Subcutaneous abdominal adipose tissue (tissue), 5 donors: Measurements from ENCODE around the gene TRAPPC11.
"Not testable (repeated sequence)": the region's sequence is repeated elsewhere in the genome, so short reads cannot be mapped to it uniquely, and the experiment has no call there.

ENCODE experiments used
- H3K27ac ChIP-seq: one replicate; pipeline ENCODE4 v1.7.0; 2013; ENCODE audit warnings: low read depth, mild to moderate bottlenecking, inconsistent platforms, low read length, moderate library complexity
- H3K27me3 ChIP-seq, 5 donors: one replicate each; pipeline ENCODE4 v1.7.0; 2013; ENCODE audit warnings: low read length in 5 of 5, inconsistent platforms in 1 of 5; ENCODE audit not compliant: control insufficient read depth in 5 of 5, insufficient read depth in 4 of 5
- H3K36me3 ChIP-seq, 5 donors: one replicate each; pipeline ENCODE4 v1.7.0; 2013; ENCODE audit warnings: low read length in 5 of 5; ENCODE audit not compliant: control insufficient read depth in 5 of 5, insufficient read depth in 5 of 5
- H3K4me1 ChIP-seq, 5 donors: one replicate each; pipeline ENCODE4 v1.7.0; 2013; ENCODE audit warnings: low read length in 5 of 5, mild to moderate bottlenecking in 3 of 5, moderate library complexity in 1 of 5; ENCODE audit not compliant: control insufficient read depth in 5 of 5, insufficient read depth in 5 of 5
- H3K4me3 ChIP-seq, 5 donors: one replicate each; pipeline ENCODE4 v1.7.0; 2013; ENCODE audit warnings: low read length in 5 of 5, low read depth in 1 of 5
- H3K9ac ChIP-seq, 5 donors: one replicate each; pipeline ENCODE4 v1.7.0; 2013; ENCODE audit warnings: low read length in 5 of 5, mild to moderate bottlenecking in 4 of 5, moderate library complexity in 3 of 5
- H3K9me3 ChIP-seq, 5 donors: one replicate each; pipeline ENCODE4 v1.7.0; 2013; ENCODE audit warnings: low read length in 5 of 5; ENCODE audit not compliant: control insufficient read depth in 5 of 5
- donor health status: healthy.
- donor health status: healthy.
- donor health status: healthy.
- donor health status: healthy.
- donor health status: healthy.

The TRAPPC11 gene

DNA sequence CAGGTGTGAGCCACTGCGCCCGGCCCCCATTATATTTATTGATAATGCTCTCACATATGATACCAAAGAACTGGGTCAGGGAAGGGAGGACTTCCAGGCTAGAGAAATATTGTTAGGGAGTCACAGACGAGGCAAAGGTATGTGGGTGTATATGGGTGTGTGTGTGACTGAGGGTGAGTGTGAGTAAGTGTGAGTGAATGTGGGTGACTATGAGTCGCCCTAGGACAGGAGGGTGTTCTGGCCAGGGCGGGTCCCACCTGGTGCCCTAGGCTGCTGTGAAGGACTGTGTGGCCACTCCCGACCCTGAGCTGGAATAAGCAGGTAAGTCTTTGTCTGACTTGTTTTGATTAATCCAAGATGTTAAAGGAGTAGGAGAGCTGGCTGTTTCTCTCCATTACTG is 34.5 kb upstream of the TRAPPC11 start:
- H3K4me3 ChIP-seq = no peak overlapping the region
- H3K9me3 ChIP-seq = no peaks in the 10 kb centered on the region
- H3K27me3 ChIP-seq = no peaks in the 10 kb centered on the region
- no peak overlapping the region for H3K27ac ChIP-seq
- no peak overlapping the region for H3K9ac ChIP-seq
- H3K4me1 ChIP-seq = peaks cover 0 to 11% (median 0%) of the 10 kb centered on the region in 5 donors
- H3K36me3 ChIP-seq = no peaks in the 10 kb centered on the region

DNA sequence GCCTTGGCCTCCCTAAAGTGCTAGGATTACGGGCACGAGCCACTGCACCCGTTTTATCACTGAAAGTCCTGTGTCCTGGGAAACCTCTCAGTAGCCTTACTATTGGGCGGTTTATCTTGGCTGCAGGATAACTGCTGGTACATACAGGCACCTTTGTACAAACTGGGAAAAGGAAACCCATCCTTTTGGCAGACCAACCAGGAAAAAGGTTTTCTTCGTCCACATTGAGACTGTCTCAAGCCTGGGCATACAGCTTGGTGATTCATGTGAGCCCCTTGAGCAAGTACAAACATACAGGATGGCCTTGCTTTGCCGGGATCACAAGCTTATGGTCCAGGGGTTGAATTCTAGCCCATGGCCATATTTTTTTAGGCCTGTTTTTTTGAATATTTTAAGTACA is 32.9 kb upstream of the TRAPPC11 start:
- peaks cover 0 to 6% (median 0%) of the 10 kb centered on the region in 5 donors for H3K4me1 ChIP-seq
- no peak overlapping the region for H3K9ac ChIP-seq
- H3K9me3 ChIP-seq = no peaks in the 10 kb centered on the region
- no peaks in the 10 kb centered on the region for H3K36me3 ChIP-seq
- H3K4me3 ChIP-seq = no peak overlapping the region
- H3K27me3 ChIP-seq = no peaks in the 10 kb centered on the region
- no peak overlapping the region for H3K27ac ChIP-seq

- not testable (repeated sequence) for H3K9ac ChIP-seq, H3K9me3 ChIP-seq, H3K27me3 ChIP-seq, H3K27ac ChIP-seq, H3K4me3 ChIP-seq, H3K36me3 ChIP-seq, H3K4me1 ChIP-seq
These were observed 31.8 kb upstream of the TRAPPC11 start for GRCh38 chr4:183627286-183627685.

DNA sequence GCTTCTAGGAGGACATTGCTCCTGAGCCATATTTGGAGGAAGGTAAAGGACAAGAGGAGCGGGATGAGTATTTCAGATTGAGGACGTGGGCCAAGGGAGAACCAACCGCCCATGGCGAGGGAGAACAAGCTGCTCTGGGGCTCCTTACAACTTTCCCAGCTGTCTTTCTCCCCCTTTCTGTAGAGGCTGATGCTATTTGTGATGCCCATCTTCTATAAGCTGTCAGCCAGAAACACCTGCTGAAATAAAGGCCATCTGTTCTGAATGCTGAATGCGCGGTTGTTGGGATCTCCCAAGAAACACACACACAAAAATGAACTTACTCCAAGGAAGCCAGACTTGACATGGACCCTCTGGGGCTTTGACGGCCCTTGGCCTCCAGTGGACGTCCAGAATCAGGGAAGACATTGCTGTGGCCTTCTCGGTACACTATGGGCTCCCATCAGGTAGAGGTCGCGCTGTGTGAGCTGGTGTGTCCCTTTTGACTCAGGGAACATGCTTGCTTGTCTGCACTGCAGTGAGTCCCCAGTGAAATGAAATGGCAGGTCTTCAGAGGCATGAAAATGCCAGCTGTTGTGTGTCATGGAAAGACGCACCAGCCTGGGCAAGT is 31.0 kb upstream of the TRAPPC11 start:
- H3K9ac ChIP-seq = no peak overlapping the region
- no peaks in the 10 kb centered on the region for H3K36me3 ChIP-seq
- no peak overlapping the region for H3K4me3 ChIP-seq
- H3K9me3 ChIP-seq = no peaks in the 10 kb centered on the region
- no peaks in the 10 kb centered on the region for H3K27me3 ChIP-seq
- peaks cover 0 to 4% (median 0%) of the 10 kb centered on the region in 5 donors for H3K4me1 ChIP-seq
- H3K27ac ChIP-seq = no peak overlapping the region

DNA sequence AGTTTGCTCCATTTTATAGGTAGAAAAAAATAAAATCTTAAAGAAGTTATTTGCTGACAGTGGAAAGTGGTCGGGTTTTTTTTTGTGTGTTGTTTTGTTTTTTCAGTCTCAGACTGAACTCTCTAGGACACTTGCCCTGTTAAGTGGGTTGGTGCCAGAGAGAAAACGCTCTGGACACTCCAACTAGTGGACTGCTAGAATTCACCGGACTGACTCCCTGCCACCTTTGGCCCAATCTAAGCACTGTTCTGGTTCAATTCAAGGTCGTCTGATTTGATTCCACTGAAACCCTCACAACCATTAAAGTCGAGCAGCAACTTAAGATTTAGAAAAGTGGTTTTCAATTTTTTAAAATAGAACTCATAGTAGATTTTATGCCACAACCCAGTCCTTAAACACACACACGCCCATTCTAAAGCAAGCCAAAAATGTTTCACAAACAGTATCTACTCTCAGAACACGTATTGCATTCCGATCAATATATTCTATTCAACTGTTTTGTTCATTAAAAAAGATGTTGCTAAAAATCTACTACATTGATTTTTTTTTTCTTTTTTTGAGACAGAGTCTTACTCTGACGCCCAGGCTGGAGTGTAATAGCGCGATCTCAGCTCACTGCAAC is 27.4 kb upstream of the TRAPPC11 start:
- Histone ChIP-seq H3K4me1 (peaks cover 0 to 4% (median 0%) of the 10 kb centered on the region in 5 donors), H3K27me3 (no peaks in the 10 kb centered on the region), H3K4me3 (no peak overlapping the region), H3K27ac (no peak overlapping the region), H3K9ac (no peak overlapping the region), H3K9me3 (no peaks in the 10 kb centered on the region), H3K36me3 (no peaks in the 10 kb centered on the region)

DNA sequence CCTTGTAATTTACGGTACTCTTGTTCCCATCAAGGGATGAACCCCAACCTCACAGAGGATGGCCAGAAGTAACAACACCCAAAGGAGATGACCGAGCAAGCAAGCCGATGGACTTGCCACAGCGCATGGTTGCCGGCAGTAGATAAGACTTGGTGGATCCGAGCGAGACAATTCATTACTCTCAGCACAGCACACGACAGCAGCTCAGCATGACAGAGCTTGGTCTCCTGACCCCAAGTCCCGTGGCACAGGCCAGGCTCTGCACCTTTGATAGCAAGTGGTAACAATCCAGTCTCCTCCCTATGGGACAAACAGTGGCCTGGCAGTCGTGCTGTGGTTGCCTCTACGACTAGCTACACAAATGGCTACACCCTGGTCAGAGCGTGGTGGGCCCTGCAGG is 26.4 kb upstream of the TRAPPC11 start:
- Histone ChIP-seq H3K27ac (no peak overlapping the region), H3K27me3 (no peaks in the 10 kb centered on the region), H3K9me3 (no peaks in the 10 kb centered on the region), H3K36me3 (no peaks in the 10 kb centered on the region), H3K9ac (no peak overlapping the region), H3K4me1 (peaks cover 0 to 4% (median 0%) of the 10 kb centered on the region in 5 donors), H3K4me3 (no peak overlapping the region)

- H3K9ac ChIP-seq = no peak overlapping the region
These were observed 25.4 kb upstream of the TRAPPC11 start for GRCh38 chr4:183633476-183634400.

GRCh38 chr4:183635321-183635720 is 23.8 kb upstream of the TRAPPC11 start:
- Histone ChIP-seq H3K4me1 (peaks cover 0 to 4% (median 0%) of the 10 kb centered on the region in 5 donors), H3K27me3 (no peaks in the 10 kb centered on the region), H3K27ac (no peak overlapping the region), H3K9me3 (no peaks in the 10 kb centered on the region), H3K4me3 (no peak overlapping the region), H3K9ac (peak overlapping the region in 1 of 5 donors; percentile 43), H3K36me3 (peaks cover 0 to 4% (median 0%) of the 10 kb centered on the region in 5 donors)

More at GRCh38 chr4:183633476-183634400, 25.4 kb upstream of the TRAPPC11 start:
- Histone ChIP-seq H3K27ac (no peak overlapping the region), H3K4me1 (peaks cover 0 to 4% (median 0%) of the 10 kb centered on the region in 5 donors), H3K4me3 (no peak overlapping the region), H3K9me3 (no peaks in the 10 kb centered on the region), H3K36me3 (no peaks in the 10 kb centered on the region), H3K27me3 (no peaks in the 10 kb centered on the region)

GRCh38 chr4:183635741-183636140 is 23.4 kb upstream of the TRAPPC11 start:
- Histone ChIP-seq H3K4me3 (no peak overlapping the region), H3K9ac (no peak overlapping the region), H3K9me3 (no peaks in the 10 kb centered on the region), H3K36me3 (peaks cover 0 to 4% (median 0%) of the 10 kb centered on the region in 5 donors), H3K27ac (no peak overlapping the region), H3K4me1 (peaks cover 0 to 4% (median 0%) of the 10 kb centered on the region in 5 donors), H3K27me3 (no peaks in the 10 kb centered on the region)

DNA sequence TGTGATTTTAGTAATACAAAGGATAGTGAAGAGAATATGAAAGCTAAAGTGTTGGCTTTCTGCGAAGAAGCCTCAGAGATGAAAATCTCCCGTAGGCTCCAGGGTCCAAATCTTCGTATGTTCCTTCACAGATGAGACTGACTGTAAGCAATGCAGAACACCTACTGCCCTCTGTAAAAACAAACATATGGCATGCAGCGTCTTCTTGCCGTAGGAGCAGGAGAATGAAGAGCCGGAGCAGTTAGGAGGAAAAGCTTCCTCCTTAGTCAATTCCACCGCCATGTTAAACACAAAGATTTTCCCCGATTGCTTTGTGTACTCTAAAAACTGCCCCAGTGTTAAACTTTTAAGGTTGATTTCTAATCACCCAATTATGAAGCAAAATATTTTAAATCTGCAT is 22.6 kb upstream of the TRAPPC11 start:
- Histone ChIP-seq H3K9ac (no peak overlapping the region), H3K9me3 (no peaks in the 10 kb centered on the region), H3K27ac (no peak overlapping the region), H3K27me3 (no peaks in the 10 kb centered on the region), H3K4me3 (no peak overlapping the region), H3K4me1 (peaks cover 0 to 4% (median 0%) of the 10 kb centered on the region in 5 donors), H3K36me3 (peaks cover 0 to 4% (median 0%) of the 10 kb centered on the region in 5 donors)
